ENCODE results near the gene CD55. TPM values are rescaled to one million over a fixed set of nuclear protein-coding genes. Genes with fewer than 3 reads are reported as not detected.
A peak's percentile ranks its signal among the peaks of the same experiment; 100 is the strongest.

Gene CD55
- total RNA-seq, 1 experiment from 2014 or later = 22.9 TPM

DNA sequence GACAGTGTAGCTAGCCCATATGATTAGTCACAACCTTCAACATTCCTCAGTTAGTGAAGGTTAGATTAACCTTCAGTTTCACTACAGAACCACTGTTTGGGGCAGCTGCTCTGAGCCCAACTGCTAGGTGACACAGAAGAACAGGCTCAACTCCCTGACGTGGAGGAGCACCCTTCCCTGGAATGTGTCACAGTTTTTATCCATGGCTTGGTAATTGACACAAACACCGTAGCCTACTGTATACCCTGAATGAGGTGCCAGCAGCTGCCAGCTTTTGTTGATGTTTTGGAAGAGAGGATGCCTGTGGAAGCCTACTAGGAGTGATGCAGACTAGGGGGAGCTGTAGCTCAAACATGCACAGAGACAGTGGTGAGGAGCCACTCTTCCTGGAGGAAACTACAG, 76.0 kb downstream of the CD55 start:
- Histone ChIP-seq H3K4me3 (no peak overlapping the region), H3K9me3 (replicated peaks) (no peaks in the 10 kb centered on the region), H3K36me3 (0 out of 2 replicates have a peak, but pooled peaks cover 2% of the 10 kb centered on the region), H3K27me3 (no peaks in the 10 kb centered on the region), H3K4me1 (peaks cover 25% of the 10 kb centered on the region), H3K27ac (peak overlapping the region; percentile 0; the same call in 1 of the 2 replicates)
- peak; percentile 52 to 54 for DNase-seq

DNA sequence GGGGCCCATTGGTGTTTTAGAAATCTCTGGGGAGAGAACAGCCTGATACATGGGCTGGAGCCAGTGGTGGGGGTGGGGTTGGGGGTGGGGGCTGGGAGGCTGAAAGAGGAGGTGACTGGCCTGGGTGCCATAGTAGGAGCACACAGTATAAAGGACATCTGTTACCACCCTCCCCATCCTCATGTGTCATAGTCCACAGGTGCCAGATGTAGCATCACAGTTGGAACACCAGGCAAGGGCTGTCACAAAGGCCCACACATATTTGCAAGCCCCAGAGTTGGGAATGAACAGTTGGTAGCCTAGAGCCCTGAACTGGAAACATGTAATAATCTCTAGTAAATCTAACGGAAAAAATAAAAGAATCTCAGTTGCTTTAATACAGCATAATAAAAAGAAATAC, 77.5 kb downstream of the CD55 start:
- Histone ChIP-seq H3K27me3 (no peaks in the 10 kb centered on the region), H3K36me3 (0 out of 2 replicates have a peak, but pooled peaks cover 2% of the 10 kb centered on the region), H3K4me3 (no peak overlapping the region), H3K9me3 (replicated peaks) (no peaks in the 10 kb centered on the region), H3K27ac (no peak overlapping the region), H3K4me1 (peaks cover 14% of the 10 kb centered on the region)
- no peak for DNase-seq

DNA sequence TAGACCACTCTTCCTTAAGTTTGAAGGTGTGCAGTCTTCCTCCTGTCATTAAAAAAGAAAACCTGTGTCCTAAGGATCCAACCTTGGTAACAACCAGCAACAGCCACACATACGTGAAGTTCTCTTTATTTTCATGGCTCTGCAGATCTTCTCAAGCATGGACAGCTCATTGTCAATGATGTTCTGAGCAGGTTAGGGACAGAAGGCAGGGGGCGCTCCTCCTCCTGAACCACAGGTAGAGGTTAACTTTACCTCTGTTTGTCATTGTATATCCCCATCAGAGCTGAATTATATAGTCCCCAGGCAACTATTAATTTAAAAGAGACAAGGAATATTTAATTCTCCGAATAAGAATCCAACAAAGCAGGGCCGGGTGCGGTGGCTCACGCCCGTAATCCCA, 80.1 kb downstream of the CD55 start:
- no peak overlapping the region for H3K27ac ChIP-seq
- DNase-seq = no peak
- no peaks in the 10 kb centered on the region for H3K9me3 ChIP-seq (replicated peaks)
- no peak overlapping the region for H3K4me3 ChIP-seq
- H3K36me3 ChIP-seq = no peaks in the 10 kb centered on the region
- peaks cover 9% of the 10 kb centered on the region; the same call in 1 of the 2 replicates for H3K4me1 ChIP-seq
- no peaks in the 10 kb centered on the region for H3K27me3 ChIP-seq

DNA sequence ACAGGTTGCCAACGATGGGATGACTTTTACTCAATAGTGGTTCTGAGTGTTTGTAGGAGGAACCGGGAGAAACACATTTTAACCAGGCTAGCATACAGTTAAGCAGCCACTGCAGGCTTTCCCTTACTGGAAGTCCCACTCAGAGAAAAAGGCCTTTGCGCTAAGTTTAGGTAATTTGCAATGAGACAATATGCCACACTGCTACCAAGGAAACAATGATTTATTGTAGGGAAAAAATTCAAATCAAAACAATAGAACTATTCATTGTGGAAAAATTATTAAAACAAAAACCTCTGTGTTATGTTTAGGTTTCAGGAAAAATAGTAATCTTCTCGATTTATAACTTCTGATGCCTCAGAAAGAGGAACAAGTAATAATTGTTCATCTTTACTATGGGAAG, 81.3 kb downstream of the CD55 start:
- DNase-seq = no peak
- no peaks in the 10 kb centered on the region for H3K36me3 ChIP-seq
- H3K4me3 ChIP-seq = no peak overlapping the region
- H3K27me3 ChIP-seq = no peaks in the 10 kb centered on the region
- H3K27ac ChIP-seq = no peak overlapping the region
- peaks cover 2% of the 10 kb centered on the region; the same call in 1 of the 2 replicates for H3K4me1 ChIP-seq
- H3K9me3 ChIP-seq (replicated peaks) = no peaks in the 10 kb centered on the region

DNA sequence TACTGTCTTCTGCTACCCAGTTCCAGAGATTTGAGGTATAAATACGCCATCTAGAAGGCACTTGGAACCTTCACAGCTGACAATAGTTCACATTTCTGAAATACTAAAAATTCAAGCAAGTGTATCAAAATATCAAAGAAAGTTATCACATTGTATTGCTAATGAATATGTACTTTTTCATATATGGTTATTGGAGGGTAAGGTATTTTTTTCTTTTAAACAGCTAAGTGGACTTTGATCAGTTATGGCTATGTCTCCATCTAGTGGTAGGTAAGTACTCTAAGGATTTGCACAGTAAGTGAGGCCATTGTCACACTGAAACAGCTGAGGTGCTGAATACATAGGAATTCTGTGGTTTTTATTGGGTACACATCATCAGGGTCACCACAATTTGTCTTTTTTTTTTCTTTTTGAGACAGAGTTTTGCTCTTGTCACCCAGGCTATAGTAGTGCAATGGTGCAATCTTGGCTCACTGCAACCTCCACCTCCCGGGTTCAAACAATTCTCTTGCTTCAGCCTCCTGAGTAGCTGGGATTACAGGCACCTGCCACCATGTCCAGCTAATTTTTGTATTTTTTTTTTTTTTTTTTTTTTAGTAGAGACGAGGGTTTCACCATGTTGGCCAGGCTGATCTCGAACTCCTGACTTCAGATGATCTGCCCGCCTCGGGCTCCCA, 83.5 kb downstream of the CD55 start:
- no peak overlapping the region for H3K4me3 ChIP-seq
- H3K9me3 ChIP-seq (replicated peaks) = no peaks in the 10 kb centered on the region
- H3K27me3 ChIP-seq = no peaks in the 10 kb centered on the region
- no peaks in the 10 kb centered on the region for H3K4me1 ChIP-seq
- H3K27ac ChIP-seq = no peak overlapping the region
- peak; percentile 28 to 79 for DNase-seq
- no peaks in the 10 kb centered on the region for H3K36me3 ChIP-seq

DNA sequence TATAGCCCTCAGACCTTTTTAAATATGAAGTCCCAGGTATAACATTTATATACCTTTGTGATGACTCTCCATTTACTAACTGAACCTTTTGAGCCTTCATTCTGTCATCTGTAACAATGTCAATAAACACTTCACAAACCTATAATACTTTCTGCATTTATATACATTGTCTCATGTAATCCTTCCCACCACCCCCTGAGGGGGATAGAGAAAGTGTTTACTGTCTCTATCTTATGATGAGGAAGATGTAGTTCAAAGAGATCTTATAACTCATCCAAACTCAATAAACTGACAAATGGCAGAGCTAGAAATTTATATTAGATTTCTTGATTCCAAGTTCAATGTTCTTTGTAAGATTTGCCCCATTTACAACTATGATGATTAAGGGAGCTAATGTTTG, 84.3 kb downstream of the CD55 start:
- no peak for DNase-seq
- Histone ChIP-seq H3K36me3 (no peaks in the 10 kb centered on the region), H3K27ac (no peak overlapping the region), H3K27me3 (no peaks in the 10 kb centered on the region), H3K9me3 (replicated peaks) (no peaks in the 10 kb centered on the region), H3K4me1 (no peaks in the 10 kb centered on the region), H3K4me3 (no peak overlapping the region)

DNA sequence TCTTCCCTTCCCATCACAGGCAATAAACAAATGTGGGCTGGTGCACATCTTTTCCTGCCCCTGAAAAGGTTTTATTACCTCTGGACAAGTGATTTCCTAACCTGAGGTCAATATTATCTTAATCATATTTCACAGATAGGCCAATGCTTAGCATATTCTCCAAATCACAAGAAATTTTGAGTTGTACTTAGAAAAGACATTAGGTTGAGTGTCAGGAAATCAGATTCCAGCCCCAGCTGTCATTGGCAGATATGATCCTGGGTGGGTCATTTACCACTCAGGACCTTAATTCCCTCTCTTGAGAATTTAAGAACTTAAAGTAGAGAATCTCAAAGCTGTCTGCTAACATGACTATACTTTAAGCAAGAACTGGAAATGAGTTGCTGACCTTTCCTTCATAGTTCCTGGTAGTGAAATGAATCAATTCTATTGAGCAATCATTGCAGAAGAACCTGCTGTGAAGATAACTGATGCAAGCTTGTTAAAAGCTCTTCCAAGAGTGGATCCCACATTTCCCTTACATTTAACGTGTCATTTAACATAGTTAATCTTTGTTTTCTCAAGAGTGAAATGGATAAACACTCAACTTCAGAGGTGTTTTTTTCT, 86.3 kb downstream of the CD55 start:
- no peaks in the 10 kb centered on the region for H3K9me3 ChIP-seq (replicated peaks)
- H3K4me1 ChIP-seq = no peaks in the 10 kb centered on the region
- DNase-seq = no peak
- no peaks in the 10 kb centered on the region for H3K36me3 ChIP-seq
- H3K4me3 ChIP-seq = no peak overlapping the region
- H3K27me3 ChIP-seq = no peaks in the 10 kb centered on the region
- H3K27ac ChIP-seq = no peak overlapping the region

Other genes with a start within 250 kb of the CD55 start
- not detected in 2 replicates for gene C4BPB, start 232.8 kb upstream of the CD55 start, total RNA-seq (2014; rRNA removed; shearing (Covaris generic))
- 0.05 and 0.06 TPM in 2 replicates for gene C4BPA, start 217.4 kb upstream of the CD55 start, total RNA-seq (2014; rRNA removed; shearing (Covaris generic))
- gene CR2, start 132.7 kb downstream of the CD55 start, total RNA-seq (2014; rRNA removed; shearing (Covaris generic)) = 0.03 and 0.04 TPM in 2 replicates
- 0.16 TPM in 1 of 2 replicates, not detected in the other for gene CR1, start 174.5 kb downstream of the CD55 start, total RNA-seq (2014; rRNA removed; shearing (Covaris generic))